SK-N-SH (cell line): Measurements from ENCODE around the gene RABGAP1L.

Experiments used
- EP300 ChIP-seq, 2 experiments: IDR thresholded peaks; 2 replicates each; pipeline versions ENCODE4 v1.4.0 to v1.6.1; 2012; ENCODE audit warnings: borderline replicate concordance in 1 of 2, low read depth in 1 of 2, low read length in 1 of 2
- FOXJ3 ChIP-seq: sonication (generic); formaldehyde crosslinking; IDR thresholded peaks from 2 replicates; pipeline ENCODE4 v1.5.1; 2020; ENCODE audit warnings: mild to moderate bottlenecking, missing genetic modification reagents
- MEF2A ChIP-seq: IDR thresholded peaks from 2 replicates; pipeline ENCODE4 v1.4.0; 2012; ENCODE audit warnings: low read depth, borderline replicate concordance
- POLR2AphosphoS5 ChIP-seq: IDR thresholded peaks from 2 replicates; pipeline ENCODE4 v1.6.1; 2012; ENCODE audit warnings: low read depth, low read length
- TF ChIP-seq, protein P1 (sequence below): fragments of 200-600 bp; sonication (generic); IDR thresholded peaks from 2 replicates; pipeline ENCODE4 v1.6.1; 2017; ENCODE audit warnings: antibody characterized with exemption, mild to moderate bottlenecking, moderate library complexity

- TF ChIP-seq, protein P1, sequence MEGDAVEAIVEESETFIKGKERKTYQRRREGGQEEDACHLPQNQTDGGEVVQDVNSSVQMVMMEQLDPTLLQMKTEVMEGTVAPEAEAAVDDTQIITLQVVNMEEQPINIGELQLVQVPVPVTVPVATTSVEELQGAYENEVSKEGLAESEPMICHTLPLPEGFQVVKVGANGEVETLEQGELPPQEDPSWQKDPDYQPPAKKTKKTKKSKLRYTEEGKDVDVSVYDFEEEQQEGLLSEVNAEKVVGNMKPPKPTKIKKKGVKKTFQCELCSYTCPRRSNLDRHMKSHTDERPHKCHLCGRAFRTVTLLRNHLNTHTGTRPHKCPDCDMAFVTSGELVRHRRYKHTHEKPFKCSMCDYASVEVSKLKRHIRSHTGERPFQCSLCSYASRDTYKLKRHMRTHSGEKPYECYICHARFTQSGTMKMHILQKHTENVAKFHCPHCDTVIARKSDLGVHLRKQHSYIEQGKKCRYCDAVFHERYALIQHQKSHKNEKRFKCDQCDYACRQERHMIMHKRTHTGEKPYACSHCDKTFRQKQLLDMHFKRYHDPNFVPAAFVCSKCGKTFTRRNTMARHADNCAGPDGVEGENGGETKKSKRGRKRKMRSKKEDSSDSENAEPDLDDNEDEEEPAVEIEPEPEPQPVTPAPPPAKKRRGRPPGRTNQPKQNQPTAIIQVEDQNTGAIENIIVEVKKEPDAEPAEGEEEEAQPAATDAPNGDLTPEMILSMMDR = no peak
- no peak for TF ChIP-seq FOXJ3 (CRISPR knock-in tag)
- TF ChIP-seq POLR2AphosphoS5 = no peak
- no peak for TF ChIP-seq EP300 (IDR thresholded peaks at IDR 0.05; ENCODE audit: borderline replicate concordance in 1 of 2, low read depth in 1 of 2, low read length in 1 of 2)
- TF ChIP-seq MEF2A = no peak
These were observed 809.5 kb downstream of the RABGAP1L start for GRCh38 chr1:174968750-174969244.
